Loucy (cell line): Measurements from ENCODE around the gene MYO5B.

ENCODE experiments used
- CTCF ChIP-seq: fragments of 200-600 bp; sonication (generic); conservative IDR thresholded peaks from 2 replicates; pipeline ENCODE4 v1.5.1; 2014; ENCODE audit warnings: mild to moderate bottlenecking, antibody characterized with exemption, low read length
- EZH2phosphoT487 ChIP-seq: fragments of 200-600 bp; IDR thresholded peaks from 2 replicates; pipeline ENCODE4 v1.6.1; 2018; ENCODE audit warnings: antibody characterized with exemption, mild to moderate bottlenecking, moderate library complexity, borderline replicate concordance

GRCh38 chr18:50065527-50065926 lies 129.4 kb downstream of the MYO5B start:
- TF ChIP-seq CTCF (no peak), EZH2phosphoT487 (no peak)
